ENCODE data around the gene ARHGAP31. TPM values are rescaled to one million over a fixed set of nuclear protein-coding genes. Genes with fewer than 3 reads are reported as not detected.
"Not testable (repeated sequence)": the region's sequence is repeated elsewhere in the genome, so short reads cannot be mapped to it uniquely, and the experiment has no call there.

Gene ARHGAP31
- total RNA-seq, 1 donor from 2014 or later = 63.4 TPM

DNA sequence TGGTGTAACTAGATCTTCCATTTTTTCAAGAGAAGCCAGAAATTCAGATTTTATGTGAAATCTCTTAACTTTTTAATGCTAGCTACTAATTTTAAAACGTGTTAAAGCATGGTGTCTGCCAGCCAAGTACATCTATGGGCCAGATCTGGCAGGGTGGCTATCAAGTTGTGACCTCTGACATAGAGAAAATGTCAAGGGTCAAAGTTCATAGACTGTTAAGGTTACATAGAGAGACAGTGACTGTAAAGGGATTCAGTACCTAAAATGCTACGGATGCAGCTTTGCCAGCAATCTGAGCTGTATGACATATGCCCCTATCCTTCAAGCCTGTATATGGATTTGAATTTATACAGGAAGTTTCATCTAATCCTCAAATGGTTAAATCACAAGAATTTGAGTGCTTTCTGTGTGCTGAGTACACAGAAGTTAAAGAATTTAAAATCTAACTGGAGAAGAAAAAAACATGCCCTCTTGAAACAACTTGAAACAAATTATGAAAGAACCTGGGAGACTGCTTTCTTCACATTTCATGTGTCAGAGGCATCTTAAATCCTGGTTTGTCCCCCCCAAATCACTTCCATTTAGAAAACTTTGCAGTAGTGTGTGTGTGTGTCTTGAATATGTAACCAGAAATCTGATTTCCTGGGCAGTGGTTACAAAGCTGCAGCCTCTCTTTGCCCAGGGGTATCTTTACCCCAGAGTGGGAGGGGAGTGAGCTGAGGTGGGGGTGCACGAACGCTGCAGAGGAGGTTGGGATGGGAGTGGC, 895 bp upstream of the ARHGAP31 start:
- no peak for DNase-seq (ENCODE audit: low spot score)

DNA sequence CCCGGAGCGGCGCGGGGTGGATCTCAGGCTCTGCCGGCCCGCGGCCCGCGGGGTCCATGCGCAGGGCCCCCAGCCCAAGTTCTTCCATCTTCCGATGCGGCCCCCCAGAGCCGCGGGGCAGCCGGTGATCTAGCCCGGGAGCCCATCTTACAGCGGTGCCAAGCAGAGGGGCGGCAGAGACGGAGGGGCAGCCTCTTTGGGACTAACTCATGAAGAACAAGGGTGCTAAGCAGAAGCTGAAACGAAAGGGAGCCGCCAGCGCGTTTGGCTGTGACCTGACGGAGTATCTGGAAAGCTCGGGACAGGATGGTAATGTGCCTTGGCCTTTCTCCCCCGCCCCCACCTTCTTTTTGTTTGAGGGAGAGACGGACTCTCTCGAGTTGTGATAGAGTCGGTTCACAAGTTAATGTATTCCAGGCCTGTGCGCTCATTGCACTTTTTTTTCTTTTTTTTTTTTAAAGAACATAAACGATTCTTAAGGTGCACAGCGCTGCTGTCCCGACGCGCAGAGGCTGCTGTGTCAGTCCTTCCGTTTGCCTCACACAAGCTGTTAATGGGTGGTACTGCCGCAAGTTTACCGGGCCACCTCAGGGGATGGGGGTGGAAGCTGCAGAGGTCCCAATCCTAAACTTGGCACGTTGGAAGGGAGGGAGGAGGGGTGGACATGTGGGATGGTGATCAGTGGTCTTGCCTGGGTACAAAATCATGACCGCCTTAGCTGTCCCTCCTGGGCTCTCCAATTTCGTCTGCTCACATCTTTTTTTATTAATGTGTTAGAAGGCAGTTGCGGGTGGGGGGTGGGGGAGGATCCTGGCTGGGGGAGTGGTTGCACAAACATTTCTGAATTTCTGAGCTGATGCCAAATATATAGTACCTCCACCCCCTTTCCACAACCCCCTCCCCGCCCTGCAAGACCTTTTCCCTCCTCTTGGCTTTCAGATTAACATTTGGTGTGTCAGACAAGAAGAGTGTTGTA, 801 bp downstream of the ARHGAP31 start:
- DNase-seq (ENCODE audit: low spot score) = no peak

- DNase-seq (ENCODE audit: low spot score) = no peak
These were observed 1.9 kb downstream of the ARHGAP31 start for GRCh38 chr3:119295816-119296726.

- DNase-seq (ENCODE audit: low spot score) = no peak
These were observed 2.5 kb downstream of the ARHGAP31 start for GRCh38 chr3:119296727-119297122.

DNA sequence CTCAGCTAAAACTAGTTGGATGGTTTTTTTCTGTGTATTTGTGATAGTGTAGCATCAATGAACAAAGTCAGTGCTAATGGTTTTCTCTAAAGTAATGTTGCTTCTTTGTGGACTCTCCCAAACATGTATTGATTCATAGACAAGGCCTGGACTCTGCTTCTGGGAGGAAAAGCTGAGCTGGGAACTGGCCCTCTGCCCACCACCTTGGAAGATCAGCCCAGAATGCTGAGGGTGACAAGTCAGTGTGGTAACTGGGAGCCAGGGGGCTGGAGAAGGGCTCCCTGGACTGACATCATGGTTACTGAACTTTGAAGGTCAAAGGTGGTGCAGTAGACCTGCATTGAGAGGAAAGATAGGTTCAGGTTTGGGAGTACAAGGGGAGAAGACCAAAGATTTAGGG, 3.0 kb downstream of the ARHGAP31 start:
- no peak for DNase-seq (ENCODE audit: low spot score)

DNA sequence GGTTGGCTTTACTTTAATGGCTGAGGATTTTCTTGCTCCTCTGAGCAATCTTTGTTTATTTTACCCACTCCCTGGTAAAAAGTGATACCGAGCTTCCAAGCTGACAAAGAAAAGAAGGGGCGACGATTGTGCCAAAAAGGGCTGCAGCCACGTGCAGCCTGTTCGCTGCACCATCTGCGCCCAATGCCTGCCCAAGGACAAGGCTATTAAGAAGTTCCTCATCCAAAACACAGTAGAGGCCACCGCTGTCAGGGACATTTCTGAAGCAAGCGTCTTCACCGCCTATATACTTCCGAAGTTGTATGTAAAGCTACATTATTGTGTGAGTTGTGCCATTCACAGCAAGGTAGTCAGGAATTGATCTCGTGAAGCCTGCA, 4.4 kb downstream of the ARHGAP31 start:
- DNase-seq (ENCODE audit: low spot score) = no peak

- DNase-seq (ENCODE audit: low spot score) = no peak
These were observed 6.8 kb downstream of the ARHGAP31 start for GRCh38 chr3:119300991-119301391.

DNA sequence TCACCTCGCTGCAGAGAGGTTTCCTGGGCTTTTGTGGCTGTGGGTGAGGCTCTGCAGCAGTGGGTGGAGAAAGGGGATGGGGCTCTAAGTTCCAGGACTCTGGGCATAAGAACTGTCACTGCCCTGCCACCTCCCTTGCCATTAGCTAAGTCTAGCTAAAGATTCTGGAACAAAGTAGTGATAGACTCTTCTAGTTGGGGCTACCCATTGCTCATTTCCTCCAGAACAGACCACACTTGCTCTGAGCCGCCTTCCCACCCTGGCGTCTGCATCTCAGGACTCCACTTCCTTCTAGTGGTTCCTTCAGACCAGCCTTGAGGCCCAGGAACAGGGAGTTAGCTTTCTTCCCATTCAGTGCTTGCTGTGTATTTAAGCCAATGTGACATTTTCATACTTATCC, 7.5 kb downstream of the ARHGAP31 start:
- no peak for DNase-seq (ENCODE audit: low spot score)

- no peak for DNase-seq (ENCODE audit: low spot score)
These were observed 8.7 kb downstream of the ARHGAP31 start for GRCh38 chr3:119302697-119303551.

- DNase-seq (ENCODE audit: low spot score) = no peak
These were observed 10.1 kb downstream of the ARHGAP31 start for GRCh38 chr3:119304201-119304713.

- DNase-seq (ENCODE audit: low spot score) = no peak
These were observed 11.1 kb downstream of the ARHGAP31 start for GRCh38 chr3:119305286-119305685.

- DNase-seq (ENCODE audit: low spot score) = not testable (repeated sequence)
These were observed 12.2 kb downstream of the ARHGAP31 start for GRCh38 chr3:119306378-119306777.

- no peak for DNase-seq (ENCODE audit: low spot score)
These were observed 14.2 kb downstream of the ARHGAP31 start for GRCh38 chr3:119308355-119308754.

- no peak for DNase-seq (ENCODE audit: low spot score)
These were observed 15.4 kb downstream of the ARHGAP31 start for GRCh38 chr3:119309591-119309990.

DNA sequence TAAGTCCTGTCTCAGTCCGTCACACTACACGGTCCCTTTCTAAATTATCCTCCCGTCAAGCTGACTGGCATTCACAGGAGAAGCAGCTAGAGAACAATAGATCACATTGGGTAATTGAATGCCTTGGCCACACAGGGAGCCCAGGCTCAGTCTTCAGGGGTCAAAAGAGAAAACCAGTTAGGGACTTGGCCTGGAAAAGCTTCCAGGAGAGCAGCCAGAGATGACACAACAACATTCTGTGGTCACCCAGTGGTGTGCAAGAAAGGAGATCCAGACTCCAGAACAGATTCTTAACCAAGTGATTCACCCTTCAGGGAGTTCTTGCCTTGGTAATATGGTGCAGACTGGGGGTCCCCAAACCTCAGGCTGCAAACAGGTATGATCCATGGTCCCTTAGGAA, 15.9 kb downstream of the ARHGAP31 start:
- DNase-seq (ENCODE audit: low spot score) = no peak

GRCh38 chr3:119311081-119311925, 17.1 kb downstream of the ARHGAP31 start:
- no peak for DNase-seq (ENCODE audit: low spot score)

GRCh38 chr3:119313461-119313860, 19.3 kb downstream of the ARHGAP31 start:
- DNase-seq (ENCODE audit: low spot score) = no peak

DNA sequence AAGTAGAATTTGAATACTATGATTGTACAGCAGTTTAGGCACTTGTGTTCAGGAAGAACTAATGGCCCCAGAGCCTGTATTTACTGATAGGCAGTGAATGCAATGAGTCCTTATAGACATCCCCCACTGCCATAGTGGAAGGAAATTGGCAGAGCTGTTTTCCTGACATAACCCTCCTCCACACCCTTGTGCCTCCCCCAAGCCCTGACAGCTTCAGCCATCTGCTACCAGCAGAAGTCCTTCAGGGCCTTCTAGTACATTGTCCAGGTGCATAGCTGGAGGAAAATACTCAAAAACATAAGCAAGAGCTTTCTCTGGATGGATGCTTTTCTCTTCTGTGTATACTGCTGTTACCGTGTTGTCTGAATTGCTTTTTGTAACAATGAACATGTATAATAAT, 20.6 kb downstream of the ARHGAP31 start:
- no peak for DNase-seq (ENCODE audit: low spot score)

Measured in mesenteric fat pad (tissue), 1 donor.